GM19043 (cell line): ENCODE measurements around the gene TLN1.

Experiments used
- ATAC-seq: cut with Tn5 transposase; IDR thresholded peaks from one replicate; pipeline ENCODE4 v1.9.1; 2021; ENCODE audit warnings: low read depth; ENCODE audit not compliant: unreplicated experiment

Gene TLN1

GRCh38 chr9:35729700-35730485, 2.1 kb downstream of the TLN1 start:
- ATAC-seq = no peak

GRCh38 chr9:35729101-35729500, 2.9 kb downstream of the TLN1 start:
- no peak for ATAC-seq

- no peak for ATAC-seq
Measured at GRCh38 chr9:35728041-35728971, 3.7 kb downstream of the TLN1 start.

- no peak for ATAC-seq
Measured at GRCh38 chr9:35727676-35728040, 4.3 kb downstream of the TLN1 start.

GRCh38 chr9:35726931-35727330, 5.1 kb downstream of the TLN1 start:
- ATAC-seq = no peak

GRCh38 chr9:35725362-35725761, 6.6 kb downstream of the TLN1 start:
- ATAC-seq = no peak

GRCh38 chr9:35723908-35724307, 8.1 kb downstream of the TLN1 start:
- no peak for ATAC-seq

GRCh38 chr9:35723426-35723825, 8.6 kb downstream of the TLN1 start:
- no peak for ATAC-seq

- no peak for ATAC-seq
Measured at GRCh38 chr9:35719546-35719945, 12.4 kb downstream of the TLN1 start.

- no peak for ATAC-seq
Measured at GRCh38 chr9:35718721-35719511, 13.1 kb downstream of the TLN1 start.

GRCh38 chr9:35717132-35717870, 14.7 kb downstream of the TLN1 start:
- ATAC-seq = no peak

GRCh38 chr9:35716230-35716629, 15.8 kb downstream of the TLN1 start:
- no peak for ATAC-seq

- no peak for ATAC-seq
Measured at GRCh38 chr9:35714579-35715252, 17.3 kb downstream of the TLN1 start.

- ATAC-seq = no peak
Measured at GRCh38 chr9:35714123-35714522, 17.9 kb downstream of the TLN1 start.

GRCh38 chr9:35713578-35713977, 18.4 kb downstream of the TLN1 start:
- ATAC-seq = no peak

GRCh38 chr9:35712762-35713400, 19.1 kb downstream of the TLN1 start:
- no peak for ATAC-seq

GRCh38 chr9:35711501-35712428, 20.2 kb downstream of the TLN1 start:
- no peak for ATAC-seq

GRCh38 chr9:35710818-35711500, 21.0 kb downstream of the TLN1 start:
- ATAC-seq = no peak
